Measurements from ENCODE around the gene TMCC2.

- TF ChIP-seq CTCF (IDR thresholded peaks at IDR 0.05) = no peak
- TF ChIP-seq POLR2A (IDR thresholded peaks at IDR 0.05) = no peak
Observed at GRCh38 chr1:205293350-205294074, 65.8 kb downstream of the TMCC2 start.
